CMK (cell line): Measurements from ENCODE around the gene ADAMTS15.

ENCODE experiments used
- DNase-seq: peaks from one replicate; pipeline ENCODE4 v3.0.0-alpha.2; 2010; ENCODE audit warnings: low read depth

The ADAMTS15 gene

GRCh38 chr11:130462101-130462885 is 13.8 kb downstream of the ADAMTS15 start:
- no peak for DNase-seq

GRCh38 chr11:130462931-130463330 is 14.5 kb downstream of the ADAMTS15 start:
- DNase-seq = no peak

- DNase-seq = no peak
These were observed 15.9 kb downstream of the ADAMTS15 start for GRCh38 chr11:130464291-130464812.

DNA sequence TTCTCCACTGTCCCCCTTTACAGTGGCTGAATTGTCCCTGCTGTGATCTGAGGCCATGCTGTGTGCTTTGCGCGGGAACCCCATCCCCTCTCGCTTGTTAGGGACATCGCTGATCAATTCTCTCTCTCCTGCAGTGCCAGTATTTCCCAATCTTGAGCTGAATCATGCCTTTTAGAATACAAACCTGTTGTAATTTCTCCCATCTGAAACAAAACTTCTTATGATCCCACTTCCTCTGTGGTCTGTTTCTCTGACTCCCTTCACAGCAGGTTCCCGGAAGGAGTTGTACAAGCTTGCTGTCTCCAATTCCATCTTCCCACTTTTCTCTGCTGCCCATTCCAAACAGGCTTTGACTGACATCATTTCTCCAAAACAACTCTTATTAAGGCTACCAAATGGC is 16.8 kb downstream of the ADAMTS15 start:
- DNase-seq = no peak

- DNase-seq = no peak
These were observed 18.9 kb downstream of the ADAMTS15 start for GRCh38 chr11:130467116-130467900.

- DNase-seq = no peak
These were observed 20.7 kb downstream of the ADAMTS15 start for GRCh38 chr11:130469181-130469580.

DNA sequence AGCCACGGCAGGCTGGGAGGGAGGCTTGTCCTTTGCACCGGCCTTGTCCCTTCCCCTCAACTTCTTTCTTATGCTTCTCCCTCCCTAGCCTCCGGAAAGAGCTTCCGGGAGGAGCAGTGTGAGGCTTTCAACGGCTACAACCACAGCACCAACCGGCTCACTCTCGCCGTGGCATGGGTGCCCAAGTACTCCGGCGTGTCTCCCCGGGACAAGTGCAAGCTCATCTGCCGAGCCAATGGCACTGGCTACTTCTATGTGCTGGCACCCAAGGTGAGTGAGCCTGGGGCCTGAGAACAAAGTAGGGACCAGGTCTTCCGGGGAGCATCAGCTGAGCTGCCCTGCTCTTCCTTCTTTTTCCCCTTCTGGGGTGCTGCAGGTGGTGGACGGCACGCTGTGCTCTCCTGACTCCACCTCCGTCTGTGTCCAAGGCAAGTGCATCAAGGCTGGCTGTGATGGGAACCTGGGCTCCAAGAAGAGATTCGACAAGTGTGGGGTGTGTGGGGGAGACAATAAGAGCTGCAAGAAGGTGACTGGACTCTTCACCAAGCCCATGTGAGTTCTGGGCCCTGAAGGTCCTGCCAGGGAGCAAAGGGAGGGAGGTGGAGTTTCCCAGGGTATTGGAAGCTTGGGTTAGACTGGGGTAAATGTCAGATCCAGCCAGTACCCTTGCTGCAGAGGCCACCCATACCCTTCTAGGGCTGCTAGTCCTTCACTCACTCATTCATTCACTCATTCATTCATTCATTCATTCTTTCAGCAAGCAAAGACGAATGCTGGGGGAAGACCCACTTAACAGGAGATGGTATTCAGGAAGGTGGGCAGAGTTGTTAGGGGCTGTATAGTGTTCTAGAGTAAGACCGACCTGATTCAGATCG is 22.6 kb downstream of the ADAMTS15 start:
- no peak for DNase-seq

DNA sequence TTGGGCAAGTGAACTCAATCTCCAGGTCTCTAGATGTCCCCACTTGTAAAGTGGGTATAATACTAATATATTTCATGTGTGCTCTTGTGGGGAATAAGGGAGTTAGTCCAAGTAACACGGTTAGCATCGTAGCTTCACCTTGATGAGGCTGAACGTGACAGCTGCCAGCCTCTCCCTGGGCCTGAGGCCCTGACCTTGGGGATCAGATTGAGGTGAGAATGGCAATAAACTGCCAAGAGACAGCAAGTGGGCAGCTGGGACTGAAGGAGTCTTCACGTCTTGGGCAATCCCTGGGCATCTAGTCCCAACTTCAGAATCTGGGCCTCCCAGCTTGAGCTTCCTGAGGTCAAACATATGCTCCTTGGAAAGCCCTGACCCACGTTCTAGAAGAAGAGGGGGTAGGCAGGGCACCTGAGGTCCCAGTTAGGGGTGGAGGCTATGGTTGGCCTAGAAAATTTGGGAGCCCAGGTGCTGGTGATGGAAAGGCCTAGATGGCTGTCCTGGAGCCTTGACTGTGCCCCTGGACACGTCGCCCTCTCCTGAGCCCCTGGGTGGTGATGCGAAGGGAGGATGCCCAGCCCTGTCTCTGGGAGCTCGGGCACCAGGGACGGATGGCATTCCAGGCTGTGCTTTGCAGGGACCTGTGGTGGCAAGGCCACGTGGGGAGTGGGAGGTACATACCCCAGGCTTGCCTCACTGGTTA is 23.4 kb downstream of the ADAMTS15 start:
- no peak for DNase-seq

GRCh38 chr11:130472434-130472961 is 24.1 kb downstream of the ADAMTS15 start:
- no peak for DNase-seq

DNA sequence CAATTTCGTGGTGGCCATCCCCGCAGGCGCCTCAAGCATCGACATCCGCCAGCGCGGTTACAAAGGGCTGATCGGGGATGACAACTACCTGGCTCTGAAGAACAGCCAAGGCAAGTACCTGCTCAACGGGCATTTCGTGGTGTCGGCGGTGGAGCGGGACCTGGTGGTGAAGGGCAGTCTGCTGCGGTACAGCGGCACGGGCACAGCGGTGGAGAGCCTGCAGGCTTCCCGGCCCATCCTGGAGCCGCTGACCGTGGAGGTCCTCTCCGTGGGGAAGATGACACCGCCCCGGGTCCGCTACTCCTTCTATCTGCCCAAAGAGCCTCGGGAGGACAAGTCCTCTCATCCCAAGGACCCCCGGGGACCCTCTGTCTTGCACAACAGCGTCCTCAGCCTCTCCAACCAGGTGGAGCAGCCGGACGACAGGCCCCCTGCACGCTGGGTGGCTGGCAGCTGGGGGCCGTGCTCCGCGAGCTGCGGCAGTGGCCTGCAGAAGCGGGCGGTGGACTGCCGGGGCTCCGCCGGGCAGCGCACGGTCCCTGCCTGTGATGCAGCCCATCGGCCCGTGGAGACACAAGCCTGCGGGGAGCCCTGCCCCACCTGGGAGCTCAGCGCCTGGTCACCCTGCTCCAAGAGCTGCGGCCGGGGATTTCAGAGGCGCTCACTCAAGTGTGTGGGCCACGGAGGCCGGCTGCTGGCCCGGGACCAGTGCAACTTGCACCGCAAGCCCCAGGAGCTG is 24.8 kb downstream of the ADAMTS15 start:
- no peak for DNase-seq

DNA sequence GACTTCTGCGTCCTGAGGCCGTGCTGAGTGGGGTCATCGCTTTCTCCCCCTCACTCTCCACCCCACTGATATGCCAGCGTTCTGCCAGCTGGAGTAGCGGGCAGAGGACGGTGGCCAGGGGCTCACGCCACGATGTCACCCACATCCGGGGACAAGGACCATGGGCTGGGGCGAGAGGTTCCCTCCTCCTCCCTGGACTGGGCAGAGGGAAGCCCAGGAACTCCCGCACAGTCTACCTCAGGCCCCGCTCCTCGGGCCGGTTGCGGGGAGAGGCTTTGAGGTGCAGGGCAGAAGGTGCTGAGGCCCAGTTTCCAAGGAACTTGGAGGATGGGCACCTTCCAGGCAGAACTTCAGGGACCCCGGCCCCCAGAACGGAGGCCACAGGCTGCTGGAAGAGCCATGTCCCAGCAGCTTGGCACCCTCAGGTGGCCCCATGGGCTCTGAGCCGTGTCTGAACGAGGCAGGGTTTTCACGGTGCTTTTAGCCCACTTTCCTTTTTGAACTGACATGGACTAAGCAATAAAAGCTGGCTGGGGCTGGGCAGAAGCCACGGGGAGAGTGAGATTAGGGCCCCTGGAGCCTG is 25.4 kb downstream of the ADAMTS15 start:
- DNase-seq = no peak

DNA sequence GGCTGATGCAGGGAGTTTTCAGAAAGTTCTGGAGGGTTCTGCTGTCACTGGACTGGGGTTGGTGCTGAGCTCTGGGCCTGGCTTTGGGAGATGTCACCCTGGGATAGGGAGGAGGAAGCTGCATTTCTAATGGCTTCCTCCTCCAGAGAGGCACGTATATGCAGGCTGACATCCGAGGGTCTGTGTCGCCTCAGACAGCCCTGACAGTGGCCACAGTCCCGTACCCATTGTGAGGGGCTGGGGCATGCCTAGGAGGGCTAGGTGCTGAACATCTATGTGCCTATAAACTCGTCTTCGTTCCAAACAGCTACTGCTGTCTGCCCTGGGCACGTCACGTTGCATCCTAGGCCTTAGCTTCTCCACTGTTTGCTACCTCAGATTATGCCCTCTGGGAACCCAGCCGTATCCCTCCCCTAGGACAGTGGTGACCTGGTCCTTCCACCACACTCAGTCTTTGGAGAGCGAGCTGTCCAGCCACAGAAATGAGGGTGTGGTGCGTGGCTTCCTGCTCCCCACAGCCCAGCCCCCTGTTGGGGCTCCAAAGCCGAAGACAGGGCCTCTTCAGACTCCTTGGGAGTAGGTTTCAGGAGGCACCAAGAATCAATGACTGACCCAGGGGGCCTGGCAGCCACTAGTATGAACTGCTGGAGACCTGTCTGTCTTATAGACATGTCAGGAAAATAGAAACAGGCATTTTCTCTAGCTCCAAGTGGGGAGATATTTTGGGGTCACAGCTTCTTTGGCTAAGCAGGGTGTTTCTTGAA is 26.4 kb downstream of the ADAMTS15 start:
- DNase-seq = peak; percentile 12

DNA sequence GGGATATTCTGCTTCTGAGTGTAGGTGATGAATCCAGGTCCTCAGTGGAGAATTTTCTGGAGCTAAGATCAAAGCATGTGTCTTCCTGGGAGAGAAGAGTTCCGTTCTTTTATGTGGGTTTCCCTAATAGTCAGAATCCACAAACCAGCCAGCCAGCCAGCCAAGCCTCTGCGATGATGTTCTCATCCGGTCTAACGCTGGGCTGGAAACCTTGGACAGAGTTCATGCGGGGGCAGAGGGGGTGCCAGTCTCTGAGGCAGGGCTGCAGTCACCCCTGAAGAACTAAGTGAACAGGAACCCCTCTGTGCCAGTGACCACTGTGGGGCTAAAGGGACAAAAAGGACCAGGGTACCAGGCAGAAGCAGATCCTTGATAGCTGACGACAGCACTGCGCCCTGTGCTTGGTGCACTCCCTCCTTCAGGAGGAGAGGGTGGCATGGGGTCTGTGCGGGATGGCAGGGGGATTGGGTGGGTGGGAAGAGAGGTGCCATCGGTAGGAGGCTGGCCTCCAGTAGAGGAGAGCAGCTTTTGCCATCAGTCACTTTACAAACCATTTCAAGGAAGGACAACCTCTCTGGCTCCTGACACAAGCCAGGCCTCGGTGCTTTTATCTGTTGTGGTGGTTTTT is 27.1 kb downstream of the ADAMTS15 start:
- DNase-seq = no peak

DNA sequence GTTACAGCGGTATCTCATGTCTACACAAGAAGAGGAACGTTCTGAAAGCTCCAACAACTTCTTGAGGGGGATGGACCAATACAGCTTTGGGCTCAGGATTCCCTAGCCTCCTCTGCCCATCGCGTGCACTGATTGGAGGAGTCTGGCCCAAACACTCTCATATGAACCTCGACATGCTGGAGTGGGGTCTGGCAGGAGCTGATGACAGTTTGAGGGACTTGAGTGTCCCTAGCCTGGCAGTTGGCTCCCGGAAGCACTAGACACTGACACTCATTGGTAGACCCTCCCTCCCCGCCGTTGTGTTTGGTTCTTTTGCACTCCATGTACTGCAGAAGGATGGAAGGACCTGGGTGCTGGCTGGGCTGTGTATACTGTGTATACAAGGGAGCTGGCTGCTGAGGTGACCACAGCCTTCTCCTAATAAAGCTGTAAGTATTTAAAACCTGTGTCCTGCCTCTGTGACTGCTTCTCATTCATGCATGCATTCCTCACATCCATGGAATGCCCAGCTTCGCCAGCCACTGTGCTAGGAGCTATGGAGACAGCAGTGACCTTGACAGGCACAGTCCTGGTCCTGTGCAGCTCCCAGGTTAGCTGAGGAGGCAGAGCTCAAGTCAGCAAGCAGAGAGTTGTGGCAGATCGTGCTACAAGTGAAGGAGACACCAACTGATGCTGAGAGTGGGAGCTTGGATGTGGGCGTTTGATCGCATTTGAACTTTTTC is 27.9 kb downstream of the ADAMTS15 start:
- DNase-seq = no peak

DNA sequence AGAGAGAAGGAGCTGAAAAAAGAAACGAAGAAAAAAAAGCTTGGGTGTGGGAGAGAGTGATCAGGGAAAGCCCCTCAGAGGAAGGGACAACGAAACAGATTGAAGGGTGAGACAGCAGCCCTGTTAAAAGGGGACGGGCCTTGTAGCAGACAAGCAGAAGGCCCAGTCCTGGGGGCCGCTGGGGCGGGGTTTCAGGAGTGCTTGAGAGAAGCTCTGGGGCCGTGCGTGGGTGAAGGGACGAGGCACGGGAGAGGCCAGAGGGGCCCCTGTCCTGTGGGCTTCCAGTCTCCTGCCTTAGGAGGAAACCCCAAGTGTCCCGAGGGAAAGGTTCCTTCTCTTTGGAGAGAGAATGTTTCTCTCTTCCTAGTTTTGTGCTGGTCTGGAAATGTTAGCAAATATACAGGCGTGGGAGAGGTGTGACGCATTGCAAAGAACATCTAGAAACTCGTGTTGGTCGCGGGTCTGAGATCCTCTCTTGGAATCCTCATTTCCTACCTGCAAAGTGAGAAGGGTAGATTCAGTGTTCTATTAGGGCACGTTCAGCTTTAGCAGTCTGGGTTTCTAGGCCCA is 28.6 kb downstream of the ADAMTS15 start:
- no peak for DNase-seq

- no peak for DNase-seq
These were observed 29.2 kb downstream of the ADAMTS15 start for GRCh38 chr11:130477586-130478203.

GRCh38 chr11:130478204-130478701 is 29.8 kb downstream of the ADAMTS15 start:
- DNase-seq = no peak
